ENCODE data around the gene TWIST2.

DNA sequence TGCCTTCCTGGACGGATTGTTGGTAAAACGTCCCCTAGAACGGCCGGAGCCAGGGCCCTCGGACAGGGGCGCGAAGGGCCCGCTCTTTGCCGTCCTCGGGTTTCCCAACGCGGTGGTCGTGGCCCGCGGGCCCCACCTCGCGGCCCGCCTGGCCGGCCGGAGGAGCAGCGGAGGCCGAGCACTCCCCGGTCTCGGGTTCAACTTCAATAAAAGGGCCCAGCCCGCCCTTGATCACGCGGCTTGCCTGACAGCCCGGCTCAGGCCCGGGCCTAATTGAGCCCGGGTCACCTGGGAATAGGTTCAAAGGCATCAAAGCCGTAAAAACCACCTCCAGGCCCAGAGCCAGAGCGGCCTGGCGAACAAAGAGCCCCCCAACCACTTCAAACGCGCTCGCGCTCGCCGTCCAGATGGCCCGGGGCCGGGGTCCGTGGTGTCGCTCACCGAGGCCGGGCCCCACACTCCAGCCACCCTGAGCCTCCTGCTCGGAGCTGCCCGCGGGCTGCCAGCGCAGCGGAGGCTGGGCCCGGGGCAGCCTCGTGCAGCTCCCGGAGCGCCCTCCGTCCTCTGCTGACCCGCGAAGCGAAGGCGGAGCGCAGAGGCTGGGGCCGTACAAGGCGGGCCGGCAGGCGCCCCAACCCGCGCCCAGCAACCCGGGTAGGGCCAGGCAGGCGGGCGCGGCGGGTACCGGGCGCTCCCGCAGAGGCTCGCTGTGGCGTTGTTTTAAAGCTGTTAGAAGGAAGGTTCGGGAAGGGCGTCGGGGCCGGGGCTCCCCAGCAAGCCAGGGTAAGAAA, 1.1 kb upstream of the TWIST2 start:
- TF ChIP-seq YY1 (IDR thresholded peaks at IDR 0.05; ENCODE audit: insufficient read depth, insufficient read length), result no peak
- TF ChIP-seq SUZ12 (IDR thresholded peaks at IDR 0.05; ENCODE audit: extremely low read depth, insufficient read depth, insufficient read length), result no peak
- no peak for TF ChIP-seq ZNF274 (IDR thresholded peaks at IDR 0.05; ENCODE audit: low read depth, low read length)

Data from NT2/D1 (cell line).